SK-MEL-5 (cell line): Measurements from ENCODE around the gene GPC3. TPM values are rescaled to one million over a fixed set of nuclear protein-coding genes. Genes with fewer than 3 reads are reported as not detected.
"Not testable (repeated sequence)": the region's sequence is repeated elsewhere in the genome, so short reads cannot be mapped to it uniquely, and the experiment has no call there.

Experiments
- DNase-seq: peaks from one replicate; pipeline ENCODE4 v3.0.0-alpha.2; 2016; ENCODE audit warnings: low read depth, low spot score
- in situ Hi-C: cut with HindIII; loops from 2 replicates; pipeline ENCODE4 v1.10.0; 2016; ENCODE audit warnings: low sequenced_read_pairs, high pct_unique_total_duplicates, low pct_unique_long_range_greater_than_20kb
- total RNA-seq: library from RNA; depleted of rRNA; stranded (reverse); fragments of >200 nt; shearing (Covaris generic); gene quantifications from 2 replicates; pipeline ENCODE4 v1.2.3, GENCODE V29; 2014

Gene GPC3
- total RNA-seq, 1 experiment from 2014 or later: 0.16 TPM

- in situ Hi-C loops: no loop called here
- DNase-seq: peak; percentile 84
These were observed 193.0 kb downstream of the GPC3 start for GRCh38 chrX:133792198-133792953.

- in situ Hi-C loops: no loop called here
- DNase-seq: no peak
These were observed 195.6 kb downstream of the GPC3 start for GRCh38 chrX:133789829-133790228.

GRCh38 chrX:133786382-133786781 lies 199.0 kb downstream of the GPC3 start:
- in situ Hi-C loops: no loop called here
- DNase-seq: no peak

- DNase-seq: no peak
- in situ Hi-C loops: no loop called here
These were observed 202.1 kb downstream of the GPC3 start for GRCh38 chrX:133783274-133783673.

GRCh38 chrX:133781174-133781573 lies 204.2 kb downstream of the GPC3 start:
- DNase-seq: no peak
- in situ Hi-C loops: no loop called here

GRCh38 chrX:133776072-133776471 lies 209.3 kb downstream of the GPC3 start:
- in situ Hi-C loops: no loop called here
- DNase-seq: peak; percentile 38

GRCh38 chrX:133774807-133775206 lies 210.6 kb downstream of the GPC3 start:
- in situ Hi-C loops: no loop called here
- no peak for DNase-seq

GRCh38 chrX:133771086-133771646 lies 214.2 kb downstream of the GPC3 start:
- in situ Hi-C loops: no loop called here
- no peak for DNase-seq

- in situ Hi-C loops, DNase-seq: not testable (repeated sequence)
These were observed 222.3 kb downstream of the GPC3 start for GRCh38 chrX:133762976-133763548.

- in situ Hi-C loops: no loop called here
- DNase-seq: no peak
These were observed 230.7 kb downstream of the GPC3 start for GRCh38 chrX:133754657-133755056.

- no peak for DNase-seq
- in situ Hi-C loops: no loop called here
These were observed 235.4 kb downstream of the GPC3 start for GRCh38 chrX:133749951-133750350.

- no peak for DNase-seq
- in situ Hi-C loops: no loop called here
These were observed 236.0 kb downstream of the GPC3 start for GRCh38 chrX:133749370-133749769.

GRCh38 chrX:133747196-133747595 lies 238.2 kb downstream of the GPC3 start:
- in situ Hi-C loops: no loop called here
- no peak for DNase-seq

- no peak for DNase-seq
- in situ Hi-C loops: no loop called here
These were observed 238.8 kb downstream of the GPC3 start for GRCh38 chrX:133746593-133746992.

- peak; percentile 0 for DNase-seq
- in situ Hi-C loops: no loop called here
These were observed 240.0 kb downstream of the GPC3 start for GRCh38 chrX:133745349-133745748.

GRCh38 chrX:133742602-133743305 lies 242.6 kb downstream of the GPC3 start:
- no peak for DNase-seq
- in situ Hi-C loops: no loop called here

- DNase-seq: no peak
- in situ Hi-C loops: no loop called here
These were observed 244.1 kb downstream of the GPC3 start for GRCh38 chrX:133741303-133741702.

GRCh38 chrX:133726642-133727041 lies 258.8 kb downstream of the GPC3 start:
- in situ Hi-C loops: no loop called here
- no peak for DNase-seq
